GM20431 (cell line): Measurements from ENCODE around the gene TBX10.
"Not testable (repeated sequence)": the region's sequence is repeated elsewhere in the genome, so short reads cannot be mapped to it uniquely, and the experiment has no call there.

ENCODE experiments used
- in situ Hi-C: fragments of 300-500 bp; cut with MseI, MboI; formaldehyde crosslinking; loops from one replicate; pipeline ENCODE4 v1.15.0; 2020; ENCODE audit warnings: low sequenced_read_pairs; ENCODE audit not compliant: unreplicated experiment

The TBX10 gene

GRCh38 chr11:67632982-67633755 lies 6.4 kb downstream of the TBX10 start:
- in situ Hi-C loops: no loop called here

- in situ Hi-C loops: no loop called here
These were observed 7.2 kb downstream of the TBX10 start for GRCh38 chr11:67632175-67632981.

- in situ Hi-C loops: no loop called here
These were observed 7.7 kb downstream of the TBX10 start for GRCh38 chr11:67631853-67632174.

DNA sequence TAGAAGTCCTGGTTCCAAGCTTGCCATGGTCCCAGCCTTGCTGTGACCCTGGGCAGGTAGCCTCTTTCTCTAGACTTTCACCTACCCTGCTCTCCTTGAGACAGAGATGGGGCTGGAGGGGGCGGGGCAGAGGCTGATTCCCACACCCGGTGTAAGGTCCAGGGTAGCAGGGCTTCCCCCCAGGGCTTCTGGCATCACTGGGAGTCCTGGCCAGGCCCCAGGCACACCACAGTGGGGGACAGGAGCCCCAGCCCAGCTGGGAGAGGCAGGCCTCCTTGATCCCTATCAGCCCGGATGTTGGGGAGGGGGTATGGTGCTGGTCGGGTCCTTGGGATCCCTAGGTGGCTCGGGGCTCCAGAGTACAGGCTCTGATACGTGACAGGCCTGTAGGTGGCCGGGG lies 8.2 kb downstream of the TBX10 start:
- in situ Hi-C loops: no loop called here

- in situ Hi-C loops: no loop called here
These were observed 8.6 kb downstream of the TBX10 start for GRCh38 chr11:67630943-67631331.

DNA sequence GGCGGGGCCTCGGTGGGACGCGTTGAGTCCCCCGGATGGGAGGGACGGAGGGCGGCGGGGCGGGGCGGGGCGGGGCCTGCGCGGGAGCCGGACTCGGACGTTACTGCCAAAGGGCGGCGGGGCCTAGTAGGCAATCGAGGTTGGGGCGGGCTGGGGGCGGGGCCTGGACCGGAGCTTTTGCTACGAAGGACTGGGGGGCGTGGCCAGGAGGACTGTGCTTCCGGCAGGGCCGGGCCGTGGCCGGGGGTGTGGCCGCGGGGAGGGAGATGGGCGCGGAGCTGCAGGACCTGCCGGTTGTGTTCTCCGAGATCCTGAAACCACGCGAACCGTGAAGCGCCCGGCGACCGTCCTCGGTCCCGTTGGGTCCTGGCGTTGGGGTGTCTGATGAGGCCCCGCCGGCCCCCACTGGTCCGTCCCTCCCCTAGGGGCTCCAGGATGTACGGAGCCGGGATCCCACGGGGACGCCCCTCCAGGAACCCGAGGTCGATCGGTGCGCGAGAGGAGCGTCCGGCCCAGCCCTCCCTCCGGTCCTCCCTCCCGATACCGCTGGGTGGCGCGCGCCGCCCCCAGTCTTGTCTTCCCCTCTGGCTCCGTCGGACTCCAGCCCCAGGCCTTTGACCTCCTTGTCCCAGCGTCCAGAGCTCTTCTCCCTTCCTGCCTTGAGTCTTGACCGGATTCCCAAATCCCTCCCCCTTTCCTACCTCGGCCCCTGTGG lies 9.2 kb downstream of the TBX10 start:
- in situ Hi-C loops: no loop called here

DNA sequence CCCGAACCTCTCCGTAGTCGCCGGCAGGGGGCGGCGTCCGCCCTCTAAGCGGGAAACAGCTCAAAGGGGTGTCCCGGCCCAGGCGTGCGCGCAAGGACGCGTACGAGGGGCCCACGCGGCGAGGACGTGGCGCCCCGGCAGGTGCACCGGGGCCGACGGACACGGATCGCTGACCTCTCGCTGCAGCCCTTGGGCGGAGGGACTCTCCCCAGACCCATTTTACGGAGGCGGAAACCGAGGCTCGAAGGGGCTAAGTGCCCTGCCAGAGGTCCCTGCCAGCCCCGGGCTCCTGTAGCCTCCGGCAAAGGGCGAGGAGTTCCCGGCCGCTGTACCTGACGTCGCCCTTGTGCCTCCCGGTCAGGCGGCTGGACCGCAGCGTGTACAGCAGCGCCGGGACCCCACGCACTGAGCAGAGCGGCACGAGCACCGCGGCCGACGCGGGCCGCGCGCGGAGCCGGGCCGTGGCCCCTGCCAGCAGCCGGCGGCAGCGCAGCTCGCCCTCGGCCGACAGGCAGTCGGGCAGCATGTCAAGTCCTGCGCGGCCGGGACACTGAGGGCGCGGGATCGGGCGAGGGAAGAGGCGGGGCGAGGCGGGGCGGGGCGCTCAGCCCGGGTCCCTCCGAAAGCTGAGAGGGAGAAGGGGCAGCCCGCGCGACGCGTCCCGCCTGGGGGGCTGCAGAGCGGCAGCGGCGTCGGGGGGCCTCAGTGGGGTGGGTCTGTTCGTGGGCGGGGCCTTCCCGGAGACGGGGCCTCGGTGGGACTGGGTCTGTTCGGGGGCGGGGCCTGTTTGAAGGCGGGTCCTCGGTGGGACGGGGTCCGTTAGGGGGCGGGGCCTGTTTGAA lies 10.0 kb downstream of the TBX10 start, which contains the start of gene NUDT8:
Gene NUDT8, minus strand, starts transcription at position 552 of the 842 bp plus-strand sequence. Its CDS starts 26 bp downstream, at position 526.
- in situ Hi-C loops: no loop called here

DNA sequence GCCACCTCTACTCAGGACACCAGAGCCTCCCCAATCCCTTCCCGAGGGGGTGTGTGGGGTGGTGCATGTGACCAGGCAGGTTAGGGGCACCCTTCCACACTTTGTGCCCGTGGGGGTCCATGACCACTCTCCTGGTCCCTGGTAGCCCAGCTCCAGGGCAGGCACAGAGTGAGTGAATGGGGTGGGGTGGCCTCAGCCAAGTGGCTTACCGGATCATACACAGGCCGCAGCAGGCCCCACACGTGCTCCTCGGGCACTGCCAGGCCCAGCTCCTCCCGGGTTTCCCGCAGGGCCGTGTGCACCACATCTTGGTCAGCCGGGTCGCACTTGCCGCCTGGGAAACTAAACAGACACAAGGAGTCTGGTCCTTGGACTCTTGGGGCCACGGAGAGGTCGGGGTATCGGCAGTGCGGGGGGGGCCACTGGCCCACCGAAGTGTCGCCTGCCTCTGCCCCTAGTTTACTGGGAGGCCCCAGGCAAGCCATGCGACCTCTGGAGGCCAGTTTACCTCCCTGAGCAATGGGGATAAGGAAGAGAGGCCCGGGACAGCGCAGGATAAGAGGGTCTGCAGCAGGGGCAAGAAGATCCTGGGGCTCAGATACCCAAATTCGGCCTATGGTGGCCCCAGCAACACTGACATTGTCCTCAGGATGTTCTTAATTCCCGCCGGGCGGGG lies 10.7 kb downstream of the TBX10 start:
- in situ Hi-C loops: no loop called here

GRCh38 chr11:67627812-67628624 lies 11.5 kb downstream of the TBX10 start:
- in situ Hi-C loops: no loop called here

- in situ Hi-C loops: no loop called here
These were observed 12.1 kb downstream of the TBX10 start for GRCh38 chr11:67627441-67627811.

DNA sequence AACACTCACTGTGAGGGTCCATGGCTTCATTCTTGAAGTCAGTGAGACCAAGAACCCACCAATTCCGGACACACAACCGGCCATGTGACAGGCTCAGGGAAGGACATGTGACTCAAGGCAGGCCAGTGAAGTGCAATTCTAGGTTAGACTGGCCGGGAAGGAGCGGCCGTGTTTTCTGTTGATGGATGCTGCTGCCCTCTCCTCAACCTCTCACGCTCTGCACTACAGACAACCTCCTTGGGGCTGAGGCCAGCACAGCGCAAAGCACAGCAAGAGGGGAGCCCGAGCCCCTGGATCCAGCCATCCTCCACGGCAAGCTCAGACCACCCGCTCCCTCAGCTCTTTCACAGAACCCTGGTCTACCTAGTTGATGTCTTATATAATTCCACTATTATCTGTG lies 12.6 kb downstream of the TBX10 start:
- in situ Hi-C loops: no loop called here

DNA sequence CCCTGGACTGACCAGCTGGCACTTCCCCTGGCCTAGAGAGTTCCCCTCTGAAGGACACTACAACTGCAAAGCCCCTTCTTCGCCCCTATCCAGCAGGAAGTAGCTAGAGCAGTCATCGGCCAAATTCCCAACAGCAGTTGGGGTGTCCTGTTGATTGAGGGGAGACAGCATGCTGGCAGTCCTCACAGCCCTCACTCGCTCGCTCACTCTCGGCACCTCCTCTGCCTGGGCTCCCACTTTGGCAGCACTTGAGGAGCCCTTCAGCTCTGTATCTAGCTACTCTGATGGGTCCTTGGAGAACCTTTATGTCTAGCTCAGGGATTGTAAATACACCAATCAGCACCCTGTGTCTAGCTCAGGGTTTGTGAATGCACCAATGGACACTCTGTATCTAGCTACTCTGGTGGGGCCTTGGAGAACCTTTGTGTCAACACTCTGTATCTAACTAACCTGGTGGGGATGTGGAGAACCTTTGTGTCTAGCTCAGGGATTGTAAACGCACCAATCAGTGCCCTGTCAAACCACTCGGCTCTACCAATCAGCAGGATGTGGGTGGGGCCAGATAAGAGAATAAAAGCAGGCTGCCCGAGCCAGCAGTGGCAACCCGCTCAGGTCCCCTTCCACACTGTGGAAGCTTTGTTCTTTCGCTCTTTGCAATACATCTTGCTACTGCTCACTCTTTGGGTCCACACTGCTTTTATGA lies 13.3 kb downstream of the TBX10 start:
- in situ Hi-C loops: not testable (repeated sequence)

GRCh38 chr11:67623795-67624194 lies 15.8 kb downstream of the TBX10 start:
- in situ Hi-C loops: not testable (repeated sequence)

DNA sequence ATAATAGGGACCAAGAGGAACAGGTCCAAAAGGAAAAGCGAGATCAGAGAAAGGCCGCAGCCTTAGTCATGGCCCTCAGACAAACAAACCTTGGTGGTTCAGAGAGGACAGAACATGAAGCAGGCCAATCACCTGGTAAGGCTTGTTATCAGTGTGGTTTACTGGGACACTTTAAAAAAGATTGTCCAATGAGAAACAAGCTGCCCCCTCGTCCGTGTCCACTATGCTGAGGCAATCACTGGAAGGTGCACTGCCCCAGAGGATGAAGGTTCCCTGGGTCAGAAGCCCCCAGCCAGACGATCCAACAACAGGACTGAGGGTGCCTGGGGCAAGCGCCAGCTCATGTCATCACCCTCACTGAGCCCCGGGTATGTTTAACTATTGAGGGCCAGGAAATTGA lies 16.7 kb downstream of the TBX10 start:
- in situ Hi-C loops: not testable (repeated sequence)

GRCh38 chr11:67621928-67622327 lies 17.6 kb downstream of the TBX10 start:
- in situ Hi-C loops: not testable (repeated sequence)

DNA sequence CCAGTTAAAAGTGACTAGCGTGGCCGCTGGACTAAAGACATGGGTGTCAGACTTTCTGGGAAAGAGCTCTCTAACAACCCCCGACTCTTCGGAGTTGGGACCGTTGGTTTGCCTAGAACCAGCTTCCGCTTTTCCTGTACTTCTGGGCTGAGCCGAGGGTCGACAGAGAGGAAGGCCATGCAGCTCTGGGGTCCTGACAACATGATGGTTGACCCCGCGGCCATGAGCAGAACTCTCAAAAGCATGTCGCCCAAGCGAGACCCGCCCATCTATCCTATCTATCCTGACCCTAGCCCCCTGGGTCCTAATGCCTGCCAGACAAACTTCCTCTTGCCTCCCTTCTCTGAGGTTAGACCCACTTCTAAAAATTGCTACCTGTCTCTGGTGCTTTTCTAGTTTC lies 18.9 kb downstream of the TBX10 start:
- in situ Hi-C loops: not testable (repeated sequence)

GRCh38 chr11:67619683-67620618 lies 19.6 kb downstream of the TBX10 start:
- in situ Hi-C loops: not testable (repeated sequence)
